C4-2B (cell line): Measurements from ENCODE around the gene ZNF837.

Experiments used
- ZFX ChIP-seq: fragments of 450-650 bp; IDR thresholded peaks from 2 replicates; pipeline ENCODE4 v1.6.1; 2017
- TF ChIP-seq, protein P1 (sequence below): fragments of 450-650 bp; conservative IDR thresholded peaks from 2 replicates; pipeline ENCODE4 v1.5.1; 2017; ENCODE audit warnings: mild to moderate bottlenecking

GRCh38 chr19:58338336-58338735 is 42.5 kb downstream of the ZNF837 start:
- TF ChIP-seq, protein P1, sequence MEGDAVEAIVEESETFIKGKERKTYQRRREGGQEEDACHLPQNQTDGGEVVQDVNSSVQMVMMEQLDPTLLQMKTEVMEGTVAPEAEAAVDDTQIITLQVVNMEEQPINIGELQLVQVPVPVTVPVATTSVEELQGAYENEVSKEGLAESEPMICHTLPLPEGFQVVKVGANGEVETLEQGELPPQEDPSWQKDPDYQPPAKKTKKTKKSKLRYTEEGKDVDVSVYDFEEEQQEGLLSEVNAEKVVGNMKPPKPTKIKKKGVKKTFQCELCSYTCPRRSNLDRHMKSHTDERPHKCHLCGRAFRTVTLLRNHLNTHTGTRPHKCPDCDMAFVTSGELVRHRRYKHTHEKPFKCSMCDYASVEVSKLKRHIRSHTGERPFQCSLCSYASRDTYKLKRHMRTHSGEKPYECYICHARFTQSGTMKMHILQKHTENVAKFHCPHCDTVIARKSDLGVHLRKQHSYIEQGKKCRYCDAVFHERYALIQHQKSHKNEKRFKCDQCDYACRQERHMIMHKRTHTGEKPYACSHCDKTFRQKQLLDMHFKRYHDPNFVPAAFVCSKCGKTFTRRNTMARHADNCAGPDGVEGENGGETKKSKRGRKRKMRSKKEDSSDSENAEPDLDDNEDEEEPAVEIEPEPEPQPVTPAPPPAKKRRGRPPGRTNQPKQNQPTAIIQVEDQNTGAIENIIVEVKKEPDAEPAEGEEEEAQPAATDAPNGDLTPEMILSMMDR = no peak
- TF ChIP-seq ZFX = no peak
